ENCODE results near the gene ADAT3. TPM values are rescaled to one million over a fixed set of nuclear protein-coding genes. Genes with fewer than 3 reads are reported as not detected.
"Not testable (repeated sequence)": the region's sequence is repeated elsewhere in the genome, so short reads cannot be mapped to it uniquely, and the experiment has no call there.

Gene ADAT3
- total RNA-seq, 1 donor from 2014 or later = 18.4 TPM

DNA sequence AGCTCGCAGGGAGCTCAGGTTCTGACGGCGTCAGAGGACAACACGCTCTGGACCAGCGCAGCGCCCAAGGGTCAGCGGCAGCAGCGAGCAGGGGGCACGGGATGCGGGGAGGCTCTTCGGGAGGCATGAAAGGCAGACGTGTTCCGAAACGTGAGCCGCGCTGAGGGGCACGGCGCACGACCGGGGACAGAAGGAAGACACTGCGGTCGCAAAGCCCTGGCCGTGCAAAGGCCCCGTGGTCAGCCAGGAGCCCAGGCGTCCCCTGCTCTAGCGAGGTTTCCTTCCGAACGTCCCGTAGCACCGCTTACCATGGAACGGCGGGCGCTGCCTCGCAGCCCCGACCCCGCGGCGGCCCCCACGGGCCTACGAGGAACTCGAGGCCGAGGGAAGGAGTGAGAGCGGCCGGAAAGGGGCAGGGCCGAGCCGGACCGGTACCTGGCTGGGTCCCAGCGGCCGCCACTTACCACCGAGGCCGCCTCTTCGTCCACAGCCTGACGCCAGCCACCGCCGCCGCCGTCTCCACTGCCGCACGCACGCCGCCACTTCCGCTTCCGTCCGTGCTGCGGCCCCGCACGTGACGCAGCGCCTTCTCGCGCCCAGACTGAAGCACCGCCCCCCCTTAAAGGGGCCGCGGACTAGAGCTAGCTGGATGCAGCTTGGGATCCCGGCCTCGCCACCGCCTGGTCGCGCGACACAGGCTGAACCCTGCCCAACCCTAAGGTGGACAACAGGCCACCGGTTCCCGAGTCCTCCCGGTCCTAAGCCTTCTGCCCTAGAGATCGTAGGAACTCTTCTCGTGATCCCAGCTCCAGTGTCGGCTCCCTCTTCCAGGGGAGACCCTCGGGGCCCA is 29.3 kb upstream of the ADAT3 start:
- intact Hi-C loops (cut with DNase I) = loop anchor here (1.0 kb wide), 2 partner anchors 9 to 12 kb away; partner anchors contain the start of gene ABHD17A
- peak overlapping the region; percentile 90 to 98 for H3K4me3 ChIP-seq
- no peaks in the 10 kb centered on the region for H3K9me3 ChIP-seq
- no peaks in the 10 kb centered on the region for H3K27me3 ChIP-seq
- DNase-seq (ENCODE audit: low spot score in 2 of 2) = peak; percentile 71 to 96
- peak overlapping the region; percentile 93 to 98 for H3K27ac ChIP-seq
- TF ChIP-seq, protein P1, sequence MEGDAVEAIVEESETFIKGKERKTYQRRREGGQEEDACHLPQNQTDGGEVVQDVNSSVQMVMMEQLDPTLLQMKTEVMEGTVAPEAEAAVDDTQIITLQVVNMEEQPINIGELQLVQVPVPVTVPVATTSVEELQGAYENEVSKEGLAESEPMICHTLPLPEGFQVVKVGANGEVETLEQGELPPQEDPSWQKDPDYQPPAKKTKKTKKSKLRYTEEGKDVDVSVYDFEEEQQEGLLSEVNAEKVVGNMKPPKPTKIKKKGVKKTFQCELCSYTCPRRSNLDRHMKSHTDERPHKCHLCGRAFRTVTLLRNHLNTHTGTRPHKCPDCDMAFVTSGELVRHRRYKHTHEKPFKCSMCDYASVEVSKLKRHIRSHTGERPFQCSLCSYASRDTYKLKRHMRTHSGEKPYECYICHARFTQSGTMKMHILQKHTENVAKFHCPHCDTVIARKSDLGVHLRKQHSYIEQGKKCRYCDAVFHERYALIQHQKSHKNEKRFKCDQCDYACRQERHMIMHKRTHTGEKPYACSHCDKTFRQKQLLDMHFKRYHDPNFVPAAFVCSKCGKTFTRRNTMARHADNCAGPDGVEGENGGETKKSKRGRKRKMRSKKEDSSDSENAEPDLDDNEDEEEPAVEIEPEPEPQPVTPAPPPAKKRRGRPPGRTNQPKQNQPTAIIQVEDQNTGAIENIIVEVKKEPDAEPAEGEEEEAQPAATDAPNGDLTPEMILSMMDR (IDR thresholded peaks at IDR 0.05) = no peak
- H3K4me1 ChIP-seq = peaks cover 17 to 31% of the 10 kb centered on the region in 2 donors
- peaks cover 6 to 10% of the 10 kb centered on the region in 2 donors for H3K36me3 ChIP-seq

DNA sequence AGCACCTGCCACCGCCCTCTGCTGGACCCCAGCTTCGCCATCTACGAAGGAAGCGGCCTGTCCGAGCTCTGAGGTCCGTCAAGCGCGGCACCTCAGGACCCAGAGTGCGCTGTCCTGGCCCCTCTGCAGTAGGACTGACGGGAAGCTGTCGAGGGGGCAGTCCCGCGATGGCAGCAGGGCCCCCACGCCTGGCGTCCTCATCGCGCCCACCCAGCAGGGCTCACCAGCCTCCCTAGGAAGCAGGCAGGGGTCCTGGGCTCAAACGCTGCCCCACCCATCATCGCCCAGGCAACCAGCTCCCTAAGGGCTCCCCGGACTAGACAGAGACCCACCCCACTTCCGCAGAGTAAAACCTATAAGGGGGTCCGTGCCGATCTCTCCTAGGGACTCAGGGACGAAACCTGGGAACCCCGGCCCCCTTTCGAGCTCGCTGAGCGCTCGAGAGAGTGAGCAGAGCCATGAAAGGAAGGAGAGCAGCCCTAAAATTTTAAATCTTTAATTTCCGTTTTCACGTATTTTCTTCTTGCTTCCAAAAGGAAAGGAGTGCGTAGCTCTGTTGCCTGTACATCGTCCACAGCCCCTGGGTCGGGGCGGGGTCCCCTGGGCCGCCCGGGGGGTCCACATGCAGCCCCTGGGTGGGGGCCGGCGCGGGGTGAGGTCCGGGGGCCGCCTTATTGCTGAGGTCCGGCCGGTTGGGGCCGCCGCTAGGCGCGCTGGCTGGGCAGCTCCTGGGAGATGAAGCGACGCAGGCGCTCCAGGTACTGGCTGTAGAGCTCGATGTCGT is 28.5 kb upstream of the ADAT3 start:
- DNase-seq (ENCODE audit: low spot score in 2 of 2); H3K9me3 ChIP-seq; H3K36me3 ChIP-seq; H3K27me3 ChIP-seq: not testable (repeated sequence)
- Histone ChIP-seq H3K4me3 (peak overlapping the region; percentile 90 to 98), H3K4me1 (peaks cover 17 to 31% of the 10 kb centered on the region in 2 donors), H3K27ac (peak overlapping the region; percentile 93 to 98)
- intact Hi-C loops (cut with DNase I) = loop anchor here (1.0 kb wide), 1 partner anchor 9 kb away; the partner anchor contains the start of gene ABHD17A

DNA sequence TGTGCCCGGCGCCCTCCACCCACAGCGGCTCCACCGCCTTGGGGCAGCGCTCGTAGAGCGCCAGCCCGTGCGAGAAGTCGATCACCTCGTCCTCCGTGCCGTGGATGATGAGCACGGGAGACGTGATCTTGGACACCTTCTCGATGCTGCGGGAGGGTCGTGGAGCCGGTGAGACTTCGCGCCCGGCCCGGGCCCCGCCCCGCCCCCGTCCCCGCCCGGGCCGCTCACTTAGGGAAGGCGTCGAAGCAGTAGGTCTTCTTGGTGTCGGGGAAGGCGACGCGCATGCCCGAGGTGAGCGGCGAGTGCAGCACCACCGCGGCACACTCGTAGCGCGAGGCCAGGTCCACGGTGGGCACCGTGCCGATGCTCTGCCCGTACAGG is 27.9 kb upstream of the ADAT3 start:
- H3K27me3 ChIP-seq; H3K36me3 ChIP-seq; intact Hi-C loops (cut with DNase I); DNase-seq (ENCODE audit: low spot score in 2 of 2); H3K4me3 ChIP-seq; H3K9me3 ChIP-seq; H3K27ac ChIP-seq: not testable (repeated sequence)
- H3K4me1 ChIP-seq = peaks cover 17 to 35% of the 10 kb centered on the region in 2 donors

- DNase-seq (ENCODE audit: low spot score in 2 of 2); intact Hi-C loops (cut with DNase I): not testable (repeated sequence)
- H3K4me1 ChIP-seq = peaks cover 12 to 32% of the 10 kb centered on the region in 2 donors
These were observed 26.6 kb upstream of the ADAT3 start for GRCh38 chr19:1878583-1878982.

DNA sequence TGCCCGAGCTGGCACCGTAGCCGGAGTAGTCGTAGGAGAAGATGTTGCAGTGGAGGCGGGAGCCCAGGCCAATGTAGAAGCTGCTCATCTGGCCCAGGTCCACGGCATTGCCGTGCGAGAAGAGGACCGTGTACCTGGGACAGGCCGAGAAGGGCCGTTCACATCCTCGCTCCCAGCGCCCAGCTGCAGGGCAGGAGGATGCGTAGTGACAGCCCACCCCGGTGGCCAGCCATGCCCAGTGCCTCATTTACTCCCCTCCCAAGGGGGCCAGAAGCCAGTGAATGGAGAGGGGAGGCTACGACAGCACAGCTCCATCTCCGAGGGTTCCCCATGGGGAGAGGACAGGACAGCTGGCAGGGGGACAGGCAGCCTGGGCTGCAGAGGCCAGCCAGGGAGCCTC is 25.2 kb upstream of the ADAT3 start:
- H3K27me3 ChIP-seq; H3K27ac ChIP-seq; intact Hi-C loops (cut with DNase I): not testable (repeated sequence)

More at GRCh38 chr19:1878583-1878982, 26.6 kb upstream of the ADAT3 start:
- H3K9me3 ChIP-seq, H3K27ac ChIP-seq, H3K4me3 ChIP-seq, H3K36me3 ChIP-seq, H3K27me3 ChIP-seq: not testable (repeated sequence)

DNA sequence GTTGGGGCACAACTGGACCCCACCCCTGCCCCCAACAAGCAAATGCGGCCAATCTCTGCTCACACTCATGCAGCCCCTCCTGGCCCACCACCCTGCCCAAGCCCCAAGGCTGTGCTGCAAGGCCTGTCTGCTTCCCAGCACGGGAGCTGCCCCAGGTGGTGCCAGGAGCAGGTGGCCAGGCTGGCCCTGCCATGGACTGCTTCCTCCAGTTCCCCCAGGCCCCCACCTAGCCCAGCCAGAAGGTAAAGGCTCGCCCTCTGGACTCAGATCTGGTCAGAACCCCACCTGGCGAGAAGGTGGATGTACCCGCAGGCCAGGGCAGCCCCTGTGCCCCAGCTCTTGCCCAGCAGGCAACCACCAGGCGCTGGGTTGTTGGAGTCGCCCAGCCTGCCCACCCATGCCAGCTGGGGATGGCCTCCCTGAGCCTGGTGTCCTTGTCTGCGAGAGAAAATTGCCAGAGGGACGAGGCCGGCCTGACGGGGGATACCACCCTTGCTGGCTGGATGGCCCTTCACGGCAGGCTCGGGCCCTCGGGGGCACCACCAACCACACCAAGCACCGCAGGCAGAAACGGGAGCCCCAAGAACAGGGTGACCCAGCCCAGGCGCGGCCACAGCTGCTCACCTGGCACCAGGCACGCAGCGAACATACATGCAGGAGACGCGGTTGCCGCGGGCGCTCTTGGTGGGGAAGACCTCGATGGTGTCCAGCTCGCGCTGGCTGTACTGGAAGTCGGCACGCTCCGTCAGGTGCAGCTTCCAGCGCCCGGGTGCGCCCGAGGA is 24.4 kb upstream of the ADAT3 start:
- Histone ChIP-seq H3K4me1 (peaks cover 15 to 31% of the 10 kb centered on the region in 2 donors), H3K27me3 (no peaks in the 10 kb centered on the region), H3K4me3 (no peak overlapping the region), H3K9me3 (no peaks in the 10 kb centered on the region), H3K27ac (no peak overlapping the region), H3K36me3 (peaks cover 0 to 3% of the 10 kb centered on the region in 2 donors)
- intact Hi-C loops (cut with DNase I) = no loop called here
- no peak for DNase-seq (ENCODE audit: low spot score in 2 of 2)
- TF ChIP-seq, protein P1 (IDR thresholded peaks at IDR 0.05) = no peak

More for the DNA sequence above, 25.2 kb upstream of the ADAT3 start:
- not testable (repeated sequence) for H3K36me3 ChIP-seq; DNase-seq (ENCODE audit: low spot score in 2 of 2); H3K4me3 ChIP-seq; H3K9me3 ChIP-seq
- H3K4me1 ChIP-seq = peaks cover 15 to 32% of the 10 kb centered on the region in 2 donors

GRCh38 chr19:1881393-1882088 is 23.7 kb upstream of the ADAT3 start:
- H3K9me3 ChIP-seq; H3K27me3 ChIP-seq; DNase-seq (ENCODE audit: low spot score in 2 of 2); H3K36me3 ChIP-seq; intact Hi-C loops (cut with DNase I): not testable (repeated sequence)
- H3K4me1 ChIP-seq = peaks cover 15 to 29% of the 10 kb centered on the region in 2 donors
- peak overlapping the region in 1 of 2 donors; percentile 6 for H3K4me3 ChIP-seq
- H3K27ac ChIP-seq = peak overlapping the region in 1 of 2 donors; percentile 11

Data from ascending aorta (tissue), 2 donors.